Hematopoietic multipotent progenitor cell treated with erythropoietin and hydrocortisone succinate and interleukin-3 and kit ligand, for 17 days (in vitro differentiated cells): ENCODE results near the gene EMILIN2.

Experiments used
- DNase-seq: peaks from one replicate; pipeline ENCODE4 v3.0.0-alpha.2; 2015; ENCODE audit warnings: low spot score

The EMILIN2 gene

DNA sequence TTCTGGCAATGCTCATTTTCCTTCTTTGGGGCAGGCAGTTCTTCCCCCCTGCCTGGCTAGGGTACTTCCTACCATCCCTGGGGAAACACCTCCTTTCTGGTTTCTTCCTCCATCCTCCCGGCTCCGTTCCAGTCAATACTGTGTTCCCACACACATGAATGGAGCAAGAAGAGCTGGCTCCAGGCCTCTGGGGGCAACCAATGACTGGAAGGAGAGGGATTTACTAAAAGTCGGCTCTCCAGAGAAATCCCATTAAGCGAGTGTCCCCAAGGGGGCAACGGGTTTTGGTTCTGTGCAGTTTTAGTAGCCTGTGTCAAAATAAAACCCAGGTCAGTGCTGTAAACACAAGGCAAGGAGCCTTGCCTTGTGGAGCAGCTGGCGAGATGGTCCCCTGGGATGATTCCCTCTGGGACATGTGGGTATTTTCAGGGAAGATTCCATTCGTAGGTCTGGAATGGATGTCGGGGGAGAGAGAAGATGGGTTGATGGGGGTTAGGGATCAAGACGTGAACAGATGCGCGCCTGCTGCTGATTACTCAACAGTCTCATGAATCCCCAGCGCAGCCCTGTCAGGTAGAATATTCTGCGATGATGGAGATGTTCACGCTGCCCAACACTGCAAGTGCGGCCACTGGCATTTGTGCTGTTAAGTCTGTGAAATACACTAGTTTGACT lies 32.0 kb downstream of the EMILIN2 start:
- no peak for DNase-seq

DNA sequence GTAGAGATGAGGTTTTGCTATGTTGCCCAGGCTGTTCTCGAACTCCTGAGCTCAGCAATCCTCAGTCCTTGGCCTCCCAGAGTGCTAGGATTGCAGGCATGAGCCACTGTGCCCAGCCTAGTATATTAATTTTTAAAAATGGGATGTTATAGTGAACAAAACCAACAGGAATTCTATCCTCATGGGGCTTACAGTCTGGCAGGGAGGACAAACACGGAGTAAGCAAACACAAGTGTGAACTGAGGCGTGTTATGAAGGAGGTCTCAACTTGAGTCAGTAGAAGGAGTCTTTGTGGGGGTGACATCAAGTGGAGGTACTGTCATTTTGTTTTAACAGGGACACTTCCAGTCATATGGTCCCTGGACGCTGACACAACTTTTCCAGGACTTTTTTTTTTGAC lies 33.1 kb downstream of the EMILIN2 start:
- no peak for DNase-seq

DNA sequence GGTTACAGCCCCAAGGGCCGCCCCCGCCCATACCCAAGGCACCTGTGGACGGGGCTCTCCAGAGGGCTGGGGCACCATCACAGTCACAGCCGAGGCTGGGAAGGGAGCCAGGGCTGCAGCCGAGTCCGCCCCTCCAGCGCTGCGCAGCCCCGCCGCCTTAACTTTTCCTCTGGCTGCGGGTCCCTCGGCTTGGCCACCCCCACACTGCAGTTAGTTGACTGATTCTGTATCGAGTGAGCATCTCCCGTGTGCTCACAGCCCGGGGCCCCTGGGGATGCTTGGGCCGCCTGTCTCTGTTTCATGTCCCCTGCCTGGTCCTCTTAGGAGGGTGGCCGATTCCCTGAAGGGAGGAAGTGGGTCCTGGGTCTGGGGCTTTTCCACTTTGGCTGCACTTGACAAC lies 33.7 kb downstream of the EMILIN2 start:
- DNase-seq = no peak

DNA sequence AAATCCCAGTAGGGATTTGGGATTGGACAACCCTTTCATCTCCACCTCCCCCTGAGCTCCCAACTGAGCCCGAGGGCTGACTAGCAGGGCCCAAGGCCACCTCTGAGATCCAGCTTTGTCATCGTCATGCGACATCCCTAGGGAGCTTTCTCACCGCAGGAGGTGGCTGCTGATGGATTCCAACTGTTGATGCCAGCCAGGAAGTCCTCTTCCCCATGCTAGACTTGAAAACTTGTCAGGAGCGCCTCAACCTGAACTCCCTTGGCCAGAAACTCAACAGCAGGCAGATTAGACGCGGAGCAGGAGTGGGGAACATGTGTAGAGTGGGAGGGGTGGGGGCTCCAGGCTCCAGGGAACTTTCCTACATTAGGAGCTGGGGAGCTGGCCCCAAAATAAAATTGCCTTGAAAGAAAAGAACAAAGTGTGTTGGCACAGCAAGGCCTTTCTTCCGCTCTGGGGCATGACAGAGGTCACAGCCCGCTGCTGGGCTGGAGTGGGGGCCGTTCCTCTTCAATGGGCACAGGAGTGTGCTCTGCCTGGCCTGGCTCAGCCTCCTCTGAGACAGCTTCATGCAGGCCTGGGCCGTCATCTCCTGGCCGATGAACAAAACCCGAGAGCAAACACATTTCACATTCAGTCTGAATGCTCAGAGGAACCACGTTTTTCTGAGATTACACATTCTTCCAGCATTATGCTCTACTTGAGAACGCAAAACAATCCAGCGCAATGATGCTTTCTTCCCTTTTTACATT lies 34.5 kb downstream of the EMILIN2 start:
- DNase-seq = no peak

DNA sequence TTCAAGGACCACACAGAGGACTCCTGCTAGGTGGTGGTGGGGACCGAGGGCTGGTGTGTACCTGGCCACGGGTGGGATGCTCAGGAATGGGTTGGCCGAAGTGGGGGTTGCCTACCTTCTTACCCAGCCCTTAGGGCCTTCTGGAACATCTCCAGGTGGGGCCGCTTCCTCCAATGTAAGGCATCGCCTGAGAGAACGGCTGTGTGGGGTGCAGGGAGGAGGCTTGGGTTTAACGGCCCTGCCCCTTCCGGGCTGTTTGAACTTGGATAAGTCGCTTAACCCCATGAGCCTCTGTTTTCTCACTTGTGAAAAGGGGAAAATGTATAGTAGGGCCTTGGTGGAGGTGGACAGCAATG lies 35.0 kb downstream of the EMILIN2 start:
- no peak for DNase-seq

DNA sequence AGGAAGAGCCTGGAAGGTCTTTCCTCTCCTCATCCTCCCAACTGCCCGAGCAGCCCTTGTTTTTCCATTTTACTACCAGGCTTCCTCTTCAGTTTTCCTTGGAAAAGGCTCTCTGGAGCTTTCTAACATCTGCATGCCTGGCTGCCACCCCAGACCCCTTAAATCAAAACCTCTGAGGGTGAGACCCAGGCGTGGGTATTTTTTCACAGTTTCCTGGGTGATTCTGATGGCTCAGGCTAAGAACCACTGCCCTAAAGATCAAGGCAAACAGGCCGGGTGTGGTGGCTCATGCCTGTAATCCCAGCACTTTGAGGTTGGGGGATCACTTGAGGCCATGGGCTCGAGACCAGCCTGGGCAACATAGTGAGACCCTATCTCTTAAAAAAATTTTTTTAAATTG lies 35.4 kb downstream of the EMILIN2 start:
- no peak for DNase-seq

DNA sequence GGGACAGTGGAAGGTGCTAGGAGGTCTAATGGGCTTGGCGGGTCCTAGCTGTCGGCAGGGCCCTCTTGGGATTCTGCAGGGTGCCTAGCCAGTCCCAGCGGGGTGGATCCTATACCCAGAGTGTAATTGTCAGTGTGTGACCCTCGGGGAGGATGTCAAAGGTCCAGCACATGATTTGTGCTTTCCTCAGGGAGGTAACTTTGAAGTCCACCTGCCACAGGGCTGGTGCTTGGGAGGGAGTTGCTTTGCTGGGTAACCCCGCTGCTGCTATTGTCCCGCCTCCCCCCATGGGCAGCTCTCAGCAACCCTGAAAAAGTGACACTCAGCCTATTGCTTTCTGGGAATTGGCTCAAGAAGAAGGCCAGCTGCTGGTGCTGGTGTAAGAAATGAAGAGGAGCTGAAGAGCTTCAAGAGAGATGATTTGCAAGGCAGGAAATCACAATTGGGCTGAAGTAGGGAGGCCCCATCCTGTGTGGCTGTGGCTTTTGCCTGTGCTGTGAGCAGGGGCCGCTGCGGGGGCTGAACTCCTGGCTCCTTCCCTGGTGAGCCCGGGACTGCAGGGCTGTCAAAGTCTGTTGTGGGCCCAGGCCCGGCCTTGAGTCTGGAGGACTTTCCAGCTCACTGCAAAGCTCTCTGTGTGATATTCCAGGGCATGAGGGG lies 36.4 kb downstream of the EMILIN2 start:
- DNase-seq = no peak

DNA sequence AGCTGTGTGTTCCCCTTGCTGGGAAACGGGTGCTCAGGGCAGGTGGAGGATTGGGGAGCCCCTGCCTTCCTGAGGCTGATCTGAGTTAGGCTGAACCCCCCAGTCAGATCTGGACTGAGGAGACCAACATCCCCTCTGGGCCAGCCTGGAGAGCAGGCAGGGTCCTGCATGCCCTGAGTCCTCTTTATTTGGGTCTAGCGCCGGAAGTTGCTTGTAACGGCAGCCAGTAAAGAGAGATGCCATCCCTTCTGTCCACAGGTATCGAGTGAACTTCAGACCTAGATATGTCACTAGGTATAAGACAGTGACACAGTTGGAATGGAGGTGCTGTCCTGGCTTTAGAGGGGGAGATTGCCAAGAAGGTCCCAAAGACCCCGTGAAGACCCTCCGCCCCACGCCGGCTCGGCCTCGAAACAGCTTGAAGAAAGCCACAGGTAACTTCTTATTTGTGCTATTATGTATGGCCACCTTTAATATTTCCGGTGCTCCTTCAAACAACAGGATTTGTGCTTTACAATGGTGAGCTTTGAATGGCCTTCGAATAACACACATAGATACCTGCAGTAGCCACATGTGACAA lies 38.0 kb downstream of the EMILIN2 start:
- DNase-seq = no peak

DNA sequence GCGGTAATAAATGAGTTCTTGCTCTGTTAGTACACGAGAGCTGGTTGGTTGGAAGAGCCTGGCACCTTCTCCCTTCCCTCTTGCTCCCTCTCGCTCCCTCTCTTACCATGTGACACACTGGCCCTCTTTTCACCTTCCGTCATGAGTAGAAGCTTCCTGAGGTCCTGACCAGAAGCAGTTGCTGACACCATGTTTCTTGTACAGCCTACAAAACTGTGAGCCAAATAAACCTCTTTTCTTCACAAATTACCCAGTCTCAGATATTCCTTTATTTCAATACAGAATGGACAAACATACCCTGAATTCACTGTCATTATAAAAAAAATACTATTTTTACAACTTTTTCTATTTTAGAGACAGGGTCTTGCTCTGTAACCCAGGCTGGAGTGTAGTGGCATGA lies 40.7 kb downstream of the EMILIN2 start:
- DNase-seq = no peak

DNA sequence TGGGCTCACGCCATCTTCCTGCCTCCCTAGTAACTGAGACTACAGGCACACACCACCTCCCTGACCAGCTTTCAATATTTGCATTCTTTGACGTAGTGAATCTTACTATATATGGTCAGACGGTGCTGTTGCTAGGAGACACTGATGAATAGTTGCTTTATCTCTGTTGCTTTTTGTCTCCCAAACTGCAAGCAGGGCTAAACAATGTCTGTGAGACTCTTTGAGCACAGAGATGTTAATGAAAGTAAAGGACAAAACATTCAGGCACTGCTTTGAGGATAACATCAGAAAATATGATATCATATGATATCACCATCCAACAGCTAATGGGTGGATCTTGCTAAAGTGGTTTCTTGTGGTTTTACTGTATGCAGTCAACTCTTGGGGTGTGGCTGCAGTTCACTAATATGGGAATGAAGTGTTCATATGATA lies 43.0 kb downstream of the EMILIN2 start:
- peak; percentile 23 for DNase-seq

DNA sequence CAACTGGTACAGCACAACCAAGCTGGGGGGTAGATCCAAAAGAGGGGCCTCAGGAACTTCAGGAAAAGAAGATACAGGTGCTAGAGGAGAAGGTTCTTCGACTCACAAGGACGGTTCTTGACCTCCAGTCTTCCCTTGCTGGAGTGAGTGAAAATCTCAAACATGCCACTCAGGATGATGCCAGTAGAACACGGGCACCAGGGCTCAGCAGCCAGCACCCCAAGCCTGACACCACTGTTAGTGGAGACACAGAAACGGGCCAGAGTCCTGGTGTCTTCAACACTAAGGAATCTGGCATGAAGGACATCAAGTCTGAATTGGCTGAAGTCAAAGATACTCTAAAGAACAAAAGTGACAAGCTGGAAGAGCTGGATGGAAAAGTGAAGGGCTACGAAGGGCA lies 43.8 kb downstream of the EMILIN2 start:
- no peak for DNase-seq

DNA sequence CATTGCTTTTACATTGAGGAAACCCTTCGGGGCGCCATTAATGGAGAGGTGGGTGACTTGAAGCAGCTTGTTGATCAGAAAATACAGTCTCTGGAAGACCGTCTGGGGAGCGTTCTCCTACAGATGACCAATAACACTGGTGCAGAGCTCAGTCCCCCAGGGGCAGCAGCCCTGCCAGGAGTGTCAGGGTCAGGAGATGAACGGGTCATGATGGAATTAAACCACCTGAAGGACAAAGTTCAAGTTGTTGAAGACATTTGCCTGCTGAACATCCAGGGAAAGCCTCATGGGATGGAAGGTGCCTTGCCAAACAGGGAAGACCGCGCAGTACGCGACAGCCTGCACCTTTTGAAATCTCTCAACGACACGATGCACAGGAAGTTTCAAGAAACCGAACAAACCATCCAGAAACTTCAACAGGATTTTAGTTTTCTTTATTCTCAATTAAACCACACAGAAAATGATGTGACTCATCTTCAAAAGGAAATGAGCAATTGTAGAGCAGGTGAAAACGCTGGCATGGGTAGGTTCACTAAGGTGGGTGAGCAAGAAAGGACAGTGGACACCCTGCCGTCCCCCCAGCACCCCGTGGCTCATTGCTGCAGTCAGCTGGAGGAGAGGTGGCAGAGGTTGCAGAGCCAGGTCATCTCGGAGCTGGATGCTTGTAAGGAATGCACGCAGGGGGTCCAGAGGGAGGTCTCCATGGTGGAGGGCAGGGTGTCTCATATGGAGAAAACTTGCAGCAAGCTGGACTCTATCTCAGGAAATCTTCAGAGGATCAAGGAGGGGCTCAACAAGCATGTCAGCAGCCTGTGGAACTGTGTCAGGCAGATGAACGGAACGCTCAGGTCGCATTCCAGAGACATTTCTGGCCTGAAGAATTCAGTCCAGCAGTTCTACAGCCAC lies 45.0 kb downstream of the EMILIN2 start:
- DNase-seq = no peak

DNA sequence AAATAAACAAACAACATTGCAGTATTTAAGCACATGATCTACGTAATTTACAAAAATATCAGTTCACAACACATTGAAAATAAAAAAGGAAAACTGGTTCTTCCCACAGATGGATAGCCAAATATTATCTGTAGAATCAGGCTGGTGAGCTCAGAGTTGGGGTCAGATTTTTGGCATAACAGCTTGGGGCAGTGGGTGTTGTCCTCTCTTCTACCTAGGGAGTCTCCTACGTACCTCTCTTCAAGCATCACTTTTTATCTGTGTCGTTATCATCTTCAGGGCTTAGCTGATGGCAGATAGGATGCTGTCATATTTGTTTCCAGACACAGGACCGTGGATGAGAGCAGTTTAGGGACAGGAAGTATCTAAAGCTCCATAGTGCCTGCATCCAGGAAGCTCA lies 46.2 kb downstream of the EMILIN2 start:
- DNase-seq = no peak

DNA sequence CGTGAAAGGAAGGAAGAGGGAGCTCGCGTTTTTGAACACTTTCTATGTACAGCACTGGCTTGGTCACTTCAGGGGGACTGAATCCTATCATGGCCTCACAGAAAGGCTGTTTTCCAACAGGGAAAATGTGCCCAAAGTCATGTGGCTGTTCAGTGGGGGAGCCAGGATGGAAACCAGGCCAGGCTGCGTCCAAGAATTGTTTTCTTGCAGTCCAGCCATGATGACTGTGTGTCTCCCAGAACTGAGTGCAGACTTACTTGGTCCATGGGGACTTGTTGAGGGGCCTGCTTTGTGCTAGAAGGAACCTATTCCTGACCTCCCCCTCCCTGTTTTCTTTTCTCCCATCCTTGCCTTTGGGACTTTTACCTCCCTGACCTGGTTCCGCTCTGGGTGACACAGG lies 46.9 kb downstream of the EMILIN2 start:
- no peak for DNase-seq

DNA sequence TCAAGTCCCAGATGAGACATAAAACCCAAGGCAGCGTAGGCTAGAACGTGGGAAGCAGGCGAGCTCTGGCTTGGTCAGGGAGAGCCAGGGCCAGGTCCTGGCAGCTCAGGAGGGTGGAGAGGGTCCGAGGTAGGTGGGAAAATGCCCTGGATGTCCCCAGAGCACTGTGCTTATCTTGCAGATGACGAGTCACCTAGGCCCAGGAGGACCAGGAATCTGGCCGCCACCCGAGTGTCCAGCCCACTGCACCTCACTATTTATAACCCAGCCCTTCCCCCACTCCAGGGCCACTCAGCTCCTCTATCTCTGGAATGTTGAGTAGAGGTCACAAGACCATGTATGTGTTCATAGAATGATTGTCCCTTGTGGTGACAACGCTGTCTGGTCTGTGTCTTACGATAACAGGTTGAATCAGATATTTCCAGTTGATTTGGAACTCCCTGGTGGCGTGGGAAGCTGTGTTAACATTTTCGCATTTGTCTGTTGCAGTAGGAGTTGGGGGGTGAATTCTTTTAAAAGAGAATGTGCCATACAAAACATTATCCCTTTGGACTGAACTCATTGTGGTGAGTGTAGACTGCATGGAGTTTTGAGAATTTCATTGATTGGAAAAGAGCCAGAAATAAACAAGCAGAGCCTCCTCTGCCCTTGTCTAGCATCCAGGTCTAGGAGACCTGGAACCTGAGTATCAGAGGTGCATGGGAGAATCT lies 47.5 kb downstream of the EMILIN2 start:
- no peak for DNase-seq

DNA sequence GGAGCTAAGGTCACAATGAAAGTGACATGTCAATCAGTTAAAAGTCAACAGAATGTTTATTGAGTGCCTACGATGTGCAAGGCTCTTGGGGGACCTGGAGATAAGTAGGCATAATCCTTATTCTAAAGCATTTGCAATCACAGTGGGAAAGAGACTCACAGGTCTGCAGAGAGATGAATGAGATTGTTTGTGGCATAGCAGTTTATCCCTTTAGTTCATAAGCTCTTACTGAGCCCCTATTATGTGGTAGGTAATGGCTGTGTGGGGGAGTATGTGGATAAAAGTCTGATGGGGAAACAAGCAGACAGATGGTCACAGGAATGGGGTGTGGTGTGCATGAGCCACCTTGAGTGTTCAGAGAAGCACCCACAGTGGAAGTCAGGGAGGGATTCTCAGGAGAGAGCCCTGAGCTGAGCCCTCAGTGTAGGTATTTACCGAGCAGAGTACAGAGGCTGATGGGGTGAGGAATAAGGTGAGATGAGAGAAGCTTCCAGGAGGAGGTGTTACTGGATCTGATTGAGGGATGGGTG lies 48.1 kb downstream of the EMILIN2 start:
- DNase-seq = no peak

DNA sequence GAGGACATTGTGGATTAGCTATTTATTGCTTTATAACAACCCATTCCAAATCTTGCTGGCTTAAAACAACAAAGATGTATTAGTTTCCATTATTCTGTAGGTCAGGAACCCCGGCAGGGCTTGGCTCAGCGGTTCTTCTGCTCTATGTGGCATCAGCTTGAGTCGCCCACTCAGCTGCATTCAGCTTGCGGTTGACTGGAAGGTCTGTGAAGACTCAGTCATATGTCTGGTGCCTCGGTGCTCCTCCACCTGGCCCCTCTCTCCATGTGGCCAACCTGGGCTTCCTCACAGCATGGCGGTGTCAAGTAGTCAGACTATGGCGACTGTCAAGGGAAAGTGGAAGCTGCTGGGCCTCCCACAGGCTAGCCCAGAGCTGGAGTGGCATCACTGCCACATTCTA lies 48.6 kb downstream of the EMILIN2 start:
- no peak for DNase-seq

DNA sequence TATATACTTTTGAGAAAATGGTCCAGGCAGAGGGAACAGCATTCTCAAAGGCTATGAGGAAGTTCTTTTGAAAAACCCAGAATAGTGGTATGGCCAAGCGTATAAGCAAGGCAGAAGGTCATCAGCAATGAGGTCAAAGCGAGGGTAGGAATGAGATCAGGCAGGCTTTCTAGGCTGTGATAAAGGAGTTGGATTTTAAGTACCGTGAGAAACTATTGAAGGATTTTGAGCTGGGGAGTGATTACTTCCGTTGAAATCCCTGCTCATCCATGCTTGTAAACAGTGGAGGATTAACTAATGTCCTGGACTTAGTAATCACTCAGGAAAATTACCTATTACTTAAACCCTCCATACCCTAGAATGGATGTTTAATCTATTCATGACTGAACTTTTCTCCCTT lies 50.2 kb downstream of the EMILIN2 start:
- DNase-seq = no peak

DNA sequence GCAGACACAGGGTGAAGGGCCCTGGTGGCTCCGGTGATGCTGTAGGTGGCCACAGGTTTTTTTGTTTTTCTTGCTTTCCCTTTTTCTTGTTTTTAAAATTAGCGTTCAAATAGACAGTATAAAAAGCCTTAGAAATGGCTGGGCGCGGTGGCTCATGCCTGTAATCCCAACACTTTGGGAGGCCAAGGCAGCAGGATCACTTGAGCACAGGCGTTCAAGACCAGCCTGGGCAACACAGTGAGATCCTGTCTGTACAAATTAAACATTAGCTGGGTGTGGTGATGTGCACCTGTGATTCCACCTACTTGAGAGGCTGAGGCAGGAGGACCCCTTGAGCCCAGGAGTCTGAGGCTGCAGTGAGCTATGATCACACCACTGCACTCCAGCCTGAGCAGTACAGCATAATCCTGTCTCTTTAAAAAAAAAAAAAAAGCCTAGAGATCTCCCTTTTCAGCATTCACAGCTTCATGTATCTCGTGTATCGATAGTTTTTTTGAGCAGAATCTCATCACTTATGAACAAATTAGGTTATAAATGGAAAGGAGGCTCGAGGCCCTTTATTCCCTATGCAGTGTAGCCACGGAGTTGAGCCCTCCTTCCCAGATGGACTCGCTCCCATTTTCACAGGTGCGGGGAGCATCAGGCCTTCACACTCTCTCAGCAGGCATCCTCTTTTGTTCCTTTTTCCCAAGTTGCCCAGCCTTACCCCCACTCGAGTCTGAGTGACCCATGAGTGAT lies 50.8 kb downstream of the EMILIN2 start:
- DNase-seq = no peak

DNA sequence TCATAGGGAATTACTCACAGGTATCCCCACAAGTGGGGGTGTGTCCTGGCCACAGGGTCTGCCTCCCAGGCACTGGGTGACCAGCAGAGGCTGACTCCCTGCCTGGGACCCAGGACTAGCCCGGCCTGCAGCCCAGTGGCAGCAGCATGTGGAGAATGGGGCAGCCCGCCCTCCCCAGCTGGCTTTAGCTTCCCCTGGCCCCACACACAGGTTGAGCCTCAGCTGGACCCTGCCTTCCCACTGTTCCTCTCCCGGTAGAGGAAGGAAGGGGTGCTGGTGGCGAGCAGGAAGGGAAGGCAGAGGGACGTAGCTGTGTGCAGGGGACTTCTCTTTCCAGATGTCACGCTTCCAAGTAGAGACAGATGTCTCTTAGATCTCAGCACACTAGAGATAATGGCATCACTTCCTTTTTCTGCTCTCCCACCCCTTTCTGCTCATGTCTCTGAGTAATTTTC lies 51.4 kb downstream of the EMILIN2 start:
- DNase-seq = no peak
